ENCODE data around the gene RBM39.
"Not testable (repeated sequence)": the region's sequence is repeated elsewhere in the genome, so short reads cannot be mapped to it uniquely, and the experiment has no call there.

The RBM39 gene

GRCh38 chr20:35741892-35742740 lies at the start of gene RBM39:
Gene RBM39, minus strand, starts transcription at chr20:35742260. Its CDS starts 1,386 bp downstream, at chr20:35740874.
- peak; percentile 100 for DNase-seq

- DNase-seq, result no peak
Measured at GRCh38 chr20:35791821-35792220, 49.8 kb upstream of the RBM39 start.

GRCh38 chr20:35791097-35791496 lies 49.0 kb upstream of the RBM39 start:
- no peak for DNase-seq

GRCh38 chr20:35788796-35789195 lies 46.7 kb upstream of the RBM39 start:
- DNase-seq, result no peak

- not testable (repeated sequence) for DNase-seq
Measured at GRCh38 chr20:35785541-35785940, 43.5 kb upstream of the RBM39 start.

- DNase-seq, result not testable (repeated sequence)
Measured at GRCh38 chr20:35783811-35784210, 41.8 kb upstream of the RBM39 start.

GRCh38 chr20:35776513-35777101 lies 34.5 kb upstream of the RBM39 start:
- peak; percentile 73 for DNase-seq

GRCh38 chr20:35774391-35774790 lies 32.3 kb upstream of the RBM39 start:
- DNase-seq, result no peak

GRCh38 chr20:35773154-35773751 lies 31.2 kb upstream of the RBM39 start:
- no peak for DNase-seq

- DNase-seq, result no peak
Measured at GRCh38 chr20:35772563-35773058, 30.6 kb upstream of the RBM39 start.

GRCh38 chr20:35771689-35772562 lies 29.9 kb upstream of the RBM39 start, which contains the start of gene PHF20:
Gene PHF20, plus strand, starts transcription at chr20:35772015. Its CDS starts 29,508 bp downstream, at chr20:35801523.
- peak; percentile 97 for DNase-seq

- DNase-seq, result no peak
Measured at GRCh38 chr20:35771367-35771688, 29.3 kb upstream of the RBM39 start.

GRCh38 chr20:35768731-35769664 lies 26.9 kb upstream of the RBM39 start:
- peak; percentile 81 for DNase-seq

- no peak for DNase-seq
Measured at GRCh38 chr20:35767683-35768481, 25.8 kb upstream of the RBM39 start.

- DNase-seq, result no peak
Measured at GRCh38 chr20:35766843-35767242, 24.8 kb upstream of the RBM39 start.

- not testable (repeated sequence) for DNase-seq
Measured at GRCh38 chr20:35764936-35765335, 22.9 kb upstream of the RBM39 start.

- no peak for DNase-seq
Measured at GRCh38 chr20:35762461-35762860, 20.4 kb upstream of the RBM39 start.

- DNase-seq, result not testable (repeated sequence)
Measured at GRCh38 chr20:35761548-35761947, 19.5 kb upstream of the RBM39 start.

- DNase-seq, result no peak
Measured at GRCh38 chr20:35757098-35757705, 15.1 kb upstream of the RBM39 start.

GRCh38 chr20:35756404-35756803 lies 14.3 kb upstream of the RBM39 start:
- no peak for DNase-seq
